ENCODE data around the gene P3H2.

P3H2 gene

GRCh38 chr3:190122198-190122771, 1.6 kb upstream of the P3H2 start:
- no peak overlapping the region for H3K27ac ChIP-seq (ENCODE audit: extremely low read depth, low read depth, low read length)
- no peaks in the 10 kb centered on the region for H3K36me3 ChIP-seq (ENCODE audit: control insufficient read depth in 2 of 2, insufficient read depth in 1 of 2, low read length in 2 of 2)
- no peak overlapping the region for H3K4me3 ChIP-seq (ENCODE audit: low read depth, low read length)
- peaks cover 3% of the 10 kb centered on the region; the same call in 1 of the 2 replicates for H3K4me1 ChIP-seq (ENCODE audit: control insufficient read depth, insufficient read depth, low read length)
- TF ChIP-seq ZNF629 (tag by site-specific recombination; IDR thresholded peaks at IDR 0.05): no peak
- TF ChIP-seq ZNF274 (IDR thresholded peaks at IDR 0.05; ENCODE audit: low read length): no peak
- no peak for TF ChIP-seq ZNF274 (tag by site-specific recombination; IDR thresholded peaks at IDR 0.05; ENCODE audit: borderline replicate concordance)
- no peak for TF ChIP-seq ZNF155 (tag by site-specific recombination; IDR thresholded peaks at IDR 0.05)
- no peak for TF ChIP-seq KLF9 (tag by site-specific recombination; IDR thresholded peaks at IDR 0.05; ENCODE audit: low read depth)
- ChIA-PET POLR2A (interaction anchor here (0.6 kb wide), 1 partner anchor 288 kb away, joined by 3 read pairs; no protein-coding TSS in a partner anchor), CTCF (interaction anchor here (0.6 to 1.5 kb wide), 3 partner anchors 61 to 1163 kb away, joined by 3 to 4 read pairs (median 4); no protein-coding TSS in a partner anchor)
- H3K9me3 ChIP-seq (ENCODE audit: control insufficient read depth, insufficient read depth, low read depth, low read length): no peaks in the 10 kb centered on the region

DNA sequence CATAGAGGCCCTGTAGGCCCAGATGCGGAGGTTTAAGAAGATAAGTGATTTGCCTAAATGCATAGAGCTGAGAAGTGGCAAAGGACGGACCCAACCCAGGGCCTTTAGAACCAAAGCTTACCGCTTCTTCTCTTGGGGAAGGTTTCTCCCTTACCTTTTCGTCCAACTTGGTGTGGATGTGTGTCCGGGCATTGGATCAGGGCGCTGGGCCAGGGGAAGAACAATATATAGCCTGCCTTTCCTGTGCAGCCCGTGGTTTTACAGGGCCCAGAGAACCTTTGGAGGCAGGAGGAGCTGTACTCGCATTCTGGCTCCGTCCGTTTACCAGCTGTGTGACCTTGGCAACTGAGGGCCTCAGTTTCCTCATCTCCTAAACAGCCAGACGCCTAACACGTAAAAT, 686 bp upstream of the P3H2 start:
- ChIA-PET POLR2A (interaction anchor here (0.7 to 1.6 kb wide), 8 partner anchors 9 to 200 kb away, joined by 3 to 6 read pairs (median 4); partner anchors contain the start of gene CLDN1), CTCF (interaction anchor here (0.9 to 1.5 kb wide), 6 partner anchors 13 to 154 kb away, joined by 3 to 4 read pairs (median 3); no protein-coding TSS in a partner anchor)
- Histone ChIP-seq H3K27ac (ENCODE audit: extremely low read depth, low read depth, low read length) (no peak overlapping the region), H3K4me3 (ENCODE audit: low read depth, low read length) (no peak overlapping the region), H3K36me3 (ENCODE audit: control insufficient read depth in 2 of 2, insufficient read depth in 1 of 2, low read length in 2 of 2) (no peaks in the 10 kb centered on the region), H3K4me1 (ENCODE audit: control insufficient read depth, insufficient read depth, low read length) (peaks cover 3% of the 10 kb centered on the region; the same call in 1 of the 2 replicates), H3K9me3 (ENCODE audit: control insufficient read depth, insufficient read depth, low read depth, low read length) (no peaks in the 10 kb centered on the region)
- no peak for TF ChIP-seq ZNF280C (tag by site-specific recombination; IDR thresholded peaks at IDR 0.05)
- TF ChIP-seq ZNF571 (tag by site-specific recombination; IDR thresholded peaks at IDR 0.05): no peak
- no peak for TF ChIP-seq ZNF654 (tag by site-specific recombination; IDR thresholded peaks at IDR 0.05; ENCODE audit: low read depth)
- no peak for TF ChIP-seq ZNF621 (tag by site-specific recombination; IDR thresholded peaks at IDR 0.05)
- TF ChIP-seq ZNF184 (tag by site-specific recombination; IDR thresholded peaks at IDR 0.05): no peak
- no peak for TF ChIP-seq PRDM1 (tag by site-specific recombination; IDR thresholded peaks at IDR 0.05)
- TF ChIP-seq SALL2 (tag by site-specific recombination; IDR thresholded peaks at IDR 0.05; ENCODE audit: borderline replicate concordance): no peak
- no peak for TF ChIP-seq ZNF239 (tag by site-specific recombination; IDR thresholded peaks at IDR 0.05)
- no peak for TF ChIP-seq ZNF398 (tag by site-specific recombination; IDR thresholded peaks at IDR 0.05)
- TF ChIP-seq, protein P1, sequence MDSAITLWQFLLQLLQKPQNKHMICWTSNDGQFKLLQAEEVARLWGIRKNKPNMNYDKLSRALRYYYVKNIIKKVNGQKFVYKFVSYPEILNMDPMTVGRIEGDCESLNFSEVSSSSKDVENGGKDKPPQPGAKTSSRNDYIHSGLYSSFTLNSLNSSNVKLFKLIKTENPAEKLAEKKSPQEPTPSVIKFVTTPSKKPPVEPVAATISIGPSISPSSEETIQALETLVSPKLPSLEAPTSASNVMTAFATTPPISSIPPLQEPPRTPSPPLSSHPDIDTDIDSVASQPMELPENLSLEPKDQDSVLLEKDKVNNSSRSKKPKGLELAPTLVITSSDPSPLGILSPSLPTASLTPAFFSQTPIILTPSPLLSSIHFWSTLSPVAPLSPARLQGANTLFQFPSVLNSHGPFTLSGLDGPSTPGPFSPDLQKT (IDR thresholded peaks at IDR 0.05; ENCODE audit: borderline replicate concordance, low read depth, low read length): no peak
- TF ChIP-seq ZBTB17 (tag by site-specific recombination; IDR thresholded peaks at IDR 0.05): no peak
- TF ChIP-seq ZFP3 (tag by site-specific recombination; IDR thresholded peaks at IDR 0.05; ENCODE audit: low read depth): no peak
- TF ChIP-seq, protein P2, sequence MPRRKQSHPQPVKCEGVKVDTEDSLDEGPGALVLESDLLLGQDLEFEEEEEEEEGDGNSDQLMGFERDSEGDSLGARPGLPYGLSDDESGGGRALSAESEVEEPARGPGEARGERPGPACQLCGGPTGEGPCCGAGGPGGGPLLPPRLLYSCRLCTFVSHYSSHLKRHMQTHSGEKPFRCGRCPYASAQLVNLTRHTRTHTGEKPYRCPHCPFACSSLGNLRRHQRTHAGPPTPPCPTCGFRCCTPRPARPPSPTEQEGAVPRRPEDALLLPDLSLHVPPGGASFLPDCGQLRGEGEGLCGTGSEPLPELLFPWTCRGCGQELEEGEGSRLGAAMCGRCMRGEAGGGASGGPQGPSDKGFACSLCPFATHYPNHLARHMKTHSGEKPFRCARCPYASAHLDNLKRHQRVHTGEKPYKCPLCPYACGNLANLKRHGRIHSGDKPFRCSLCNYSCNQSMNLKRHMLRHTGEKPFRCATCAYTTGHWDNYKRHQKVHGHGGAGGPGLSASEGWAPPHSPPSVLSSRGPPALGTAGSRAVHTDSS (tag by site-specific recombination; IDR thresholded peaks at IDR 0.05): no peak
